ACC112 (cell line): ENCODE measurements around the gene FAM53B.

ENCODE experiments used
- H2AFZ ChIP-seq: fragments of 200-600 bp; sonication (generic); one replicate; pipeline ENCODE4 v1.6.0; 2017; ENCODE audit warnings: antibody characterized with exemption, low read length; ENCODE audit not compliant: unreplicated experiment
- H3K27ac ChIP-seq: fragments of 200-600 bp; sonication (generic); 2 replicates; pipeline ENCODE4 v1.5.1; 2014; ENCODE audit warnings: low read depth, mild to moderate bottlenecking, antibody characterized with exemption, low read length, moderate library complexity
- H3K27me3 ChIP-seq: fragments of 200-600 bp; sonication (generic); 2 replicates; pipeline ENCODE4 v1.6.1; 2014; ENCODE audit warnings: mild to moderate bottlenecking, antibody characterized with exemption, low read length, moderate library complexity, mixed read lengths; ENCODE audit not compliant: insufficient read depth
- H3K36me3 ChIP-seq: fragments of 200-600 bp; sonication (generic); 2 replicates; pipeline ENCODE4 v1.6.1; 2016; ENCODE audit warnings: mild to moderate bottlenecking, antibody characterized with exemption, low read length, moderate library complexity, mixed read lengths; ENCODE audit not compliant: insufficient read depth
- H3K4me1 ChIP-seq: fragments of 200-600 bp; sonication (generic); one replicate; pipeline ENCODE4 v1.6.1; 2016; ENCODE audit warnings: low read length, mixed read lengths; ENCODE audit not compliant: insufficient read depth, unreplicated experiment, control insufficient read depth
- H3K4me3 ChIP-seq: fragments of 200-600 bp; sonication (generic); 2 replicates; pipeline ENCODE4 v1.5.1; 2014; ENCODE audit warnings: mild to moderate bottlenecking, low read depth, low read length
- H3K79me2 ChIP-seq: fragments of 200-600 bp; sonication (generic); one replicate; pipeline ENCODE4 v1.6.0; 2016; ENCODE audit warnings: low read length; ENCODE audit not compliant: control insufficient read depth, unreplicated experiment, insufficient read depth

Gene FAM53B

GRCh38 chr10:124742413-124743190 lies 1.6 kb downstream of the FAM53B start:
- H3K27me3 ChIP-seq, result no peaks in the 10 kb centered on the region
- peaks cover 30% of the 10 kb centered on the region for H3K79me2 ChIP-seq
- H3K4me1 ChIP-seq, result peaks cover 43% of the 10 kb centered on the region
- H3K4me3 ChIP-seq, result peak overlapping the region; percentile 92
- H3K36me3 ChIP-seq, result no peaks in the 10 kb centered on the region
- H2AFZ ChIP-seq, result peak overlapping the region; percentile 56
- no peak overlapping the region for H3K27ac ChIP-seq

DNA sequence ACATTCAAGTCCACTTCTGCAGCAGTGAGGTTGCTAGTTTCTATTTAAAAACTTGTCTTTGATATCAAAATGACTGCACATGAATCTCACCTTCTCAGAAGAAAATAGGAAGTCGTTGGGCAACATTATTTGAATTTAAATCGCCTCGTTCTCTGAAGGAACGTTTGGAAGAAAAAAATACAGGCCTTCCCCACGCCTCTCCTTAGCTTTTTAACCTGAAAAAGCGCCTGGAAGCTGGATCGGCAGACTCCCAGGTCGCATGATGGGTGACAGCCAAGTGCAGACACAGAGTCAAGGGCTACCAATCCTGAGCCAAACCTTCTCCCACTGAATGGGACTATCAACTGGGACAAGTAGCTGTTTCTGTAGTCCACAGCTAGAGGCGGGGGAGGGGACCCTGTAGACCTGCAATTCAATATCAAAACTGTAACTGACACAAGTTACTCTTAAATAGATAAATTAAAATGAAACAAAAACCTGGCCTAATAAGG lies 2.2 kb downstream of the FAM53B start:
- Histone ChIP-seq H2AFZ (no peak overlapping the region), H3K4me3 (peak overlapping the region; percentile 92), H3K79me2 (peaks cover 34% of the 10 kb centered on the region), H3K27me3 (no peaks in the 10 kb centered on the region), H3K4me1 (peaks cover 48% of the 10 kb centered on the region), H3K27ac (0 out of 2 replicates have a peak overlapping the region, but pooled peaks have one; percentile 3), H3K36me3 (no peaks in the 10 kb centered on the region)

DNA sequence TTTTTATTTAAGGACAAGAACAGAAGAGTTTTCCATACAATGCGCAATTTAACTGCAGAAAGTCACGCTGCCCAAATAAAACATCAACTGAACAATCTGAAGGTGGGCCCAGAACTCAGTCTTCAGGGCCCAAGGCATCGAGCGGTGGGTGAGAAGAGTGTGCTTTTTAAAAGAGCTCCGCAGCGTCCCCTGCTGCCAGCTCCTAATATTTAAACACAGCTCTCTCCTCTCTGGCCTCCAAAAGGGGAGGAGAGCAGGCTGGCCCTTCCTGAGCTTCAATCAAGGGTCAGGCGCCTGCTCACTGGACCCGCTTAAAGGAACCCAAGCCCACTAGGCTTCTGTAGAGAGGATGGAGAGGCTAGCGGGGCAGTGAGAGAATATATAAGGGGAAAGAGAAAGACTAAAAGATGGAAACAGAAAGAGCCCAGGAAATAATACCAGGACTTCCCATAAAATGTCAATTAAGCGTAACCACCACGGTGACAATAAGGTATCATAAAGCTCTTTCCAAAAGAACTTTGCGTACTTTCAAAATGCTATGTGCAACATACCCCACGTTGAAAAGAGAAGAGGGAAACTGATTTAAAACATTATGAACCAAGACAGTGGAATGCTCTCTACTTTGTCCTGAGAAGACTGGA lies 2.8 kb downstream of the FAM53B start:
- peak overlapping the region; percentile 47 for H2AFZ ChIP-seq
- peaks cover 35% of the 10 kb centered on the region for H3K79me2 ChIP-seq
- H3K4me3 ChIP-seq, result peak overlapping the region; percentile 92
- H3K4me1 ChIP-seq, result peaks cover 54% of the 10 kb centered on the region
- H3K36me3 ChIP-seq, result no peaks in the 10 kb centered on the region
- H3K27me3 ChIP-seq, result no peaks in the 10 kb centered on the region
- H3K27ac ChIP-seq, result peak overlapping the region; percentile 69; the same call in 1 of the 2 replicates

DNA sequence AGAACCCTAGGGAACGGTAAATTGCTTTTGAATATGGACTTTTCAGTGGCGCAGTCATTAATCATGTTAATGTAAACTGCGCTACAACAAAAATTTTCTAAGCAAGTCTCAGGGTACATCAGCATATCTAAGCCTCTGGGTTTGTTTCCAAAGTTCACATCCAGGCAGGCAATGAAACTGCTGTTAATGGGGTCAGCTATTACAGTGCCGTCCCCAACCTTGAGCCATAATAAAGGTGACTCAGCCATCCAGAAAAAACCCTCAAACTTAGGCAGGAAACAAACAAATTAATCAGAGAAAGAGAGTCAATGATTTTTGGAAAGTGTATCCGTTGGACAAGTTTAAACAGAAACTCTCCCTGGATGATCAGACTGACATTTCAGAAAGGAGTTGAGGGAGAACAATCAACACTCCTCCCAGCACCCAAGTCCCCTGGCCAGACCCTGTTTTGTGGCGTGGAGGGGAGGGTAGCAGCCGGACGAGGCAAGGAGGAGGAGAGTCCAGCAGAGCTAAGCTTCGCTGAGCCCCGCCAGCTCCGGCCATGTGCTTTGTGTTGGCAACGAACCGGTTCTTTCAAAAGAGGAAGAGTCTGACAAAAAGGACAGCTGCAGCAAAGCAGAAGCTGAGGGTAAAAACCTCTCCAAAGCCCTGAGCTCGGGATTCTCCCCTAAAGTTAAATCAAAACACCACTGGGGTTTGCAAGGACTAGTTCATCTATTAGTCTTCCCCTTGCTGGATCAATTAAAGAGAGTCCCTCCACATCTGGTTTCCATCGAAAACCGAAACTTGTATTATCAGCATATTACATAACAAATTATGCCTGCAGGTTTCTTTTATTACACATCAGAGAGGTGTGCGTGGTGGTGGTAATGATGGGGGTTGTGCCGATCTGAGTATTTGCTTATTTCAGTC lies 3.6 kb downstream of the FAM53B start:
- Histone ChIP-seq H3K4me1 (peaks cover 52% of the 10 kb centered on the region), H3K27me3 (no peaks in the 10 kb centered on the region), H3K4me3 (peak overlapping the region; percentile 79), H3K36me3 (no peaks in the 10 kb centered on the region), H3K79me2 (peaks cover 35% of the 10 kb centered on the region), H3K27ac (peak overlapping the region; percentile 69), H2AFZ (peak overlapping the region; percentile 47)

DNA sequence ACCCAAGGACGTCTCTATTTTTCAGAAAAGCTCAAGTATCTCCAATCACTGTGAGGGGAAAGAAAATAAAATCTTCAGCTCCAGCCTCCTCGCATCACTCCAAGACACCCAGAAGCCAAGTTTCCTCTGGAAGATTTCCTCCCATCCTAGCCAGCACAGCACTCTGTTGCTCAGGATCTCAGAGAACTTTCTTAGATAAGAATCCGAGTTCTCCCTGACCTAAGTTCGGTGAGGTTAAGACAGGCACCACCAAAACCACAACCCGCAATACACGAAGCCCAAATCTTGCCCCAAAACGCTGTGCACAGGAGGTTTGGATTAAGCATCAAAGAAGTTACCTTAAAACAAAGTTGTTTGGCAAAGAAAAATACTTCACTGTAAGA lies 4.2 kb downstream of the FAM53B start:
- Histone ChIP-seq H3K27me3 (no peaks in the 10 kb centered on the region), H3K27ac (peak overlapping the region; percentile 69), H3K79me2 (peaks cover 35% of the 10 kb centered on the region), H2AFZ (peak overlapping the region; percentile 47), H3K4me3 (peak overlapping the region; percentile 79), H3K4me1 (peaks cover 45% of the 10 kb centered on the region), H3K36me3 (no peaks in the 10 kb centered on the region)

- Histone ChIP-seq H3K27me3 (no peaks in the 10 kb centered on the region), H3K4me3 (no peak overlapping the region; the same call in 1 of the 2 replicates), H2AFZ (no peak overlapping the region), H3K27ac (peak overlapping the region; percentile 69; the same call in 1 of the 2 replicates), H3K4me1 (peaks cover 42% of the 10 kb centered on the region), H3K79me2 (peaks cover 38% of the 10 kb centered on the region), H3K36me3 (no peaks in the 10 kb centered on the region)
These were observed 4.9 kb downstream of the FAM53B start for GRCh38 chr10:124739119-124739921.

GRCh38 chr10:124738441-124738840 lies 5.7 kb downstream of the FAM53B start:
- Histone ChIP-seq H2AFZ (no peak overlapping the region), H3K27ac (no peak overlapping the region), H3K79me2 (peaks cover 44% of the 10 kb centered on the region), H3K4me3 (no peak overlapping the region), H3K36me3 (no peaks in the 10 kb centered on the region), H3K27me3 (no peaks in the 10 kb centered on the region), H3K4me1 (peaks cover 48% of the 10 kb centered on the region)

DNA sequence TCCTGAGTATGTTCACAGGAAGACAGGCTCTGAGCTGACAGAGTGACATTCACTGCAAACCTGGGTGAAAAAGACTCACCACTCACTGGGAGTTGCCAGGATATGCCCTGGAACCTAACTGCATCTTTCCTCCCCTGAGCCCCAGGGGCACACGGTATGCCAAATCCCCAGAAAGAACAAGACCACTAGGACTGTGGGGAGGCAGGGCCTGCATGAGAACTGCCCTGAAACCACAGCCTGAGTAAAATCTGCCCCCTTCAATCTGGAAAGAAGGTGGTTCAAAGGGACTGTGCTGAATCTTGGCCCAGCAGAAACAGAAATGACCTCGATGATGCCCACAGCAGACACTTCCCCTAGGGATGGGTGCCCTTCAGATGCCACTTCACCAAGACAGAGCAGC lies 6.5 kb downstream of the FAM53B start:
- H3K4me1 ChIP-seq, result peaks cover 55% of the 10 kb centered on the region
- H3K27me3 ChIP-seq, result no peaks in the 10 kb centered on the region
- no peak overlapping the region for H3K4me3 ChIP-seq
- H3K27ac ChIP-seq, result no peak overlapping the region
- H3K36me3 ChIP-seq, result no peaks in the 10 kb centered on the region
- no peak overlapping the region for H2AFZ ChIP-seq
- H3K79me2 ChIP-seq, result peaks cover 46% of the 10 kb centered on the region

- Histone ChIP-seq H3K27me3 (no peaks in the 10 kb centered on the region), H3K4me1 (peaks cover 55% of the 10 kb centered on the region), H3K36me3 (no peaks in the 10 kb centered on the region), H3K27ac (no peak overlapping the region), H3K4me3 (no peak overlapping the region), H2AFZ (no peak overlapping the region), H3K79me2 (peaks cover 44% of the 10 kb centered on the region)
These were observed 7.0 kb downstream of the FAM53B start for GRCh38 chr10:124737221-124737620.
